Inflammatory macrophage treated with lipopolysaccharide for 1 hour (primary cell): Measurements from ENCODE around the gene ANKRD44.

Experiments
- DNase-seq, 2 donors: peaks; one replicate each; pipeline ENCODE4 v3.0.0-alpha.2; 2020 to 2022

ANKRD44 gene

DNA sequence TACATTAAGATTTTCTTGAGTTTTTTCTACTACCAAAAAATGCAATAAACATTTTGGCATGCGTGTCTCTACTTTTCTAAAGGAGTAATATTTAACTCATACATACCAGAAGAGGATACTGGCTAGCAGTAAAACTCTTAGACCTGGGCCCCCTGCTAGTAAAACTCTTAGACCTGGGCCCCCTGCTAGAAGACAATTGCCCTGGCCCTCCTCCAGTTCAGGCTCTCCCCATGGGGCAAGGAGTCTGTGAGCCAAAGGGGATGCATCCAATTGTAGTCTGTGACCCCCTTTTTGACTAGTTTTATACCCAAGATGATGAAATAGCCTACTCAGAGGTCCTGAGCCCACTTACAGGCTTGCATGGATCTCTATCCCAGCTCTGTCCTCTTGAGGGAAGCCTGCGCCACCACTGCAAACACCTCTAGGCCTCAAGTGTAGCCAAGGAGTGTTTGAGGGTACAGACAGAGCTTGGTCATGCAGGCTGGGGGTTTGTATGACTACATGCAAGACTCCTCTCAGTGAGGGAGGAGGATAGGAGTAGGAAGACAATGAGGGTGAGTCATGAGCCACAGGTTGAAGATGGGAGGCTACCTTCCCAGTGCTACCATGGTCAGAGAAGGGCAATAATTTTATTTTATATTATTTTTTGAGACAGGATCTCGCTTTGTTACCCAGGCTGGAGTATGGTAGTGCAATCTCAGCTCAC, 338.9 kb downstream of the ANKRD44 start:
- no peak for DNase-seq

DNA sequence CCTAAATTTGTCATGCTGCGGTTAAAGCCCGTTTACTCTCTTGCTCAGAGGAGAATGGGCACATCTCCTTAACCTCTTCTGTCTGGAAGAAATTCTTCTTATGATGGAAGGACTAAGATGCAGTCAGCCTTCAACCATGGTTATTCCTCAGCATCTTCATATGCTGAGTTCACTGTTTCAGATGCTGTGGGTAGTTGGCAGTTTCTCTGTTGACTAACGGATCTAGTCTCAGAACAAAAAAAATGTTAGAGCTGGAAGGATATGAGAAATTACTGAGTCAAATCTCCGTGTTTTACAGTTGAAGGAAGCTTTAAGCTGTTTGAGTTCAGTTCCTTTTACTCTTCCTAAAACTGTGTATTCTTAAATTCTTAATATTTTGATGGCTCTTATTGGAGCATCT, 340.5 kb downstream of the ANKRD44 start:
- no peak for DNase-seq

DNA sequence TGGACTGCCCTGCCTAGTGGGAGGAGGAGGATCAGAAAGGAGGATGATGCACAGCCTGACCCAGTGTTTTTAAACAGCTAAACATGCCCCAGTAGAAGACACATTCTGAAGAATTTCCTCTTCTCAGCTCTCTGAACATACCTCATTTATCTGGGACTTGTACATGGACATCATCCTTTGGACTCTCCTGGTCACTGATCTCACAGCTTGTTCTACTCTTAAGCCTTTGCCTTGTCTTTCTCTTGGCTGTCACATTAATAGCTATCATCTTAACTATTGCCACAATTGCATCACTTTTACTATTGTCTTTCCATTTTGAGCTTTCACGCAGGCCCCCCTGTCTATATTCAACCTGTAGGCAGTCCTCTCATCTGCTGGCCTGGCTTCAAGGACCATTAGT, 342.1 kb downstream of the ANKRD44 start:
- DNase-seq = no peak

DNA sequence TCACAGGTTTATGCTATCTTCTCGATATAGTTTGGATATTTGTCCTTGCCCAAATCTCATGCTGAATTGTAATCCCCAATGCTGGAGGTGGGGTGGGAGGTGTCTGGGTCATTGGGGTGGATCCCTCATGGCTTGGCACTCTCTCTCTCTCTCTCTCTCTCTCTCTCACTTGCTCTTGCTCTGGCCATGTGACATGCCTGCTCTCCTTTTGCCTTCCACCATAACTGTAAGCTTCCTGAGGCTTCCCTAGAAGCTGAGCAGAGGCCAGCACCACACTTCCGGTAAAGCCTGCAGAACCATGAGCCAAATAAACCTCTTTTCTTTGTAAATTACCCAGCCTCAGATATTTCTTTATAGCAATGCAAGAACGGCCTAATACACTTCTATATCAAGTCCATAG, 342.8 kb downstream of the ANKRD44 start:
- DNase-seq = no peak

DNA sequence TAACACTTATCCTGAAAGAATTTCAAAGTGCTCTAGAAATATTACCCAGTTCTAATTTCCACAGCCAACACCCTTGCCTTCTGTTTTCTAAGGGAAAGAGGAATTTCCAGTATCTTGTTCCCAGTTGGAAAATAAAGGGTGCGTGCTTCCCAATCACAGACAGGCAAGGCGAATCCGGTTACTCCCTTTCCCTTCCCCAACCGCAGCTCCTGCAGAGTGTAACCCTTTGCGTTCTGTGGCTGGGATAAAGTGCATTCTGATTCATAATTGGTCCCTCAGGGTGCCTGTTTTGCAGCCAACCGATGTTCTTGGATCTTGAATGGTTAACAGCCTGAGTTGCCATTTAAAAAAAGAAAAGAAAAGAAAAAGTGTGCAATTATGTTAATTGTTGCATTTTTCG, 343.5 kb downstream of the ANKRD44 start:
- no peak for DNase-seq

DNA sequence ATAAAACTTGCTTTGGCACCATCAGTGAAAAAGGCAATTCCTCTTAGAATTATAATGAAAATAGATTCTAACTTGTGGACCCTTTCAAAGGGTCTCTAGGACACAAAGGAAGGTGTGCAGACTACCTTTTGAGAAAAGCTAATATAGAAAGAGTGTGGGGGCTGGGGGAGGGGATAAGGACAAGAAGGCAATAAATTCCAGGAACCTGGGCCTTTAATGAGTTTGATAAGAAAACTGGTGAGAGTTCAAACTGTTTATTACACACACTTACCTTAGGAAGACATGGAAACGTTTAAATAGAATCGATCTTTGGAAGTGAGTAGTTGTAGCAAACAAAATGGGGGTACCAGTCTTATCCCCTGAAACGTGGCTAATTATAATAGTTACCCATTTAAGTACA, 344.5 kb downstream of the ANKRD44 start:
- DNase-seq = no peak

DNA sequence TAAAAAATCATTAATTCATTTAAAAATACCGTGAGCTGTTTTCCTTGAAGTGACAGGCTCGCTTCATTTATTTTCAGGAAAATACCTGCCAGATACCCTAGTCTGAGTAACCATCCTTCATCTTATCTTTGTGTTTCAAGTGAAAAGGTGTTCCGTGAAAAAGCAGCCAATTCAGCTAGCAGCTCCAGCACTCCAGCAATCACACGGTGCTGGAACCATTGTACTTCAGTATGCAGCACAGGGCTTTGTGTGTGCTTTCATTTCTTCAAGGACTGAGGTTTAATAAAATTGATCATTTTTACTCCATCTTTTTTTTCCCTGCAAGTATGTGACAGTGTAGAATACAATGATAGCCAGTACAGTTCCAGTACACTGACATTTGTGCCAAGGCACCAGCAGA, 344.9 kb downstream of the ANKRD44 start:
- DNase-seq = no peak

DNA sequence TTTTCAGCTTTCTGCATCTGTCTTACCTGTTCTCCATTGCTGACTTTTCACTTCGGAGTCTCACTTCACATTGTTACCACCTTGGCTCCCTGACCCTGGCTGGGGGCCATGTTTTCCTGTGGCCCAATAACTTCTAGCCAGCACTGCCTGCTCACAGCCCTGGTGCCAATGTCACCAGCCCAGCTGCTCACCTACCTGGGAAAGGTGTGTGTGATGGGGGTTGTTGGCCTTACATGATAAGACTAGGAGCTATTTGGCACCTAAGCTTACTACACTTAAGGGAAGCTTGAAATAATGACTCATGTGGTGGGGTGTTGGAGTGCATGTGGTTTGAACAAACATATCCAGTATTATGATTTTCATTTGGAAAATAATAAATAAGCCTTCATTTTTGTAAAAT, 346.6 kb downstream of the ANKRD44 start:
- no peak for DNase-seq

DNA sequence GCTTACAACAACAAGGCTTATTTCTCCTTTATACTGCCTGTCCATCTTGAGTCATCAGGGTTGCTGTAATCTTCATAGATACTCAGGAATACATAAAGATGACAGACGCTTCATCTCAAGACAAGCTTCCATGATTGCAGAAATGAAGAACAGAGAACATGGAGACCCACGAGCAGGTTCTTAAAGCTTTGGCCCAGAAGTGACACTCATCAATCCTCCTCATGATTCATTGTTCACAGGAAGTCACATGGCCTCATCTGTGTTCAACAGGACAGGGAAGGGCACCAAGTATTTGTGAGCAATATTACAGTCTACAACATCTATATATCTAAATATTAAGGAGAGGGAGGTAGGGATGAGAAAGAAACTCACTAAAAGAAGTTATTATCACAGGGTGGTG, 347.5 kb downstream of the ANKRD44 start:
- DNase-seq = peak; percentile 20 to 42

DNA sequence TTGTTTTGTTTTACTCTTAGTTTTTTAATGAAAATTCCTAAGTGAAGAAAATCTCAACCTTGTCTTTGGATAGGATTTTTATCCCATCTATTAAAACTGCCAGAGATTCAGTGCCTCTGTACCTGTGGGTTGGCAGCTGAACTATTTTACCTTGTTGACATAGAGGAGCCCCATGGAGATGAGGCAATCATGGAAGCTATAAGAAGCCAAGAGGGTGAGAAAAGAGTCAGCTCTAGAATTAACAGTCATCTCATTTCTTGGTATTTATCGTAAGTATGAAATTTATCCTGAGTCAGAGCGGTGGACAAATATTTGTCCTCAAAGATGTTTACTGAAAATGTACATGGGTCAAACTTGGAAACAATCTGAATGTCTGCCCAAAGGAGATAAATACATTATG, 348.3 kb downstream of the ANKRD44 start:
- no peak for DNase-seq

DNA sequence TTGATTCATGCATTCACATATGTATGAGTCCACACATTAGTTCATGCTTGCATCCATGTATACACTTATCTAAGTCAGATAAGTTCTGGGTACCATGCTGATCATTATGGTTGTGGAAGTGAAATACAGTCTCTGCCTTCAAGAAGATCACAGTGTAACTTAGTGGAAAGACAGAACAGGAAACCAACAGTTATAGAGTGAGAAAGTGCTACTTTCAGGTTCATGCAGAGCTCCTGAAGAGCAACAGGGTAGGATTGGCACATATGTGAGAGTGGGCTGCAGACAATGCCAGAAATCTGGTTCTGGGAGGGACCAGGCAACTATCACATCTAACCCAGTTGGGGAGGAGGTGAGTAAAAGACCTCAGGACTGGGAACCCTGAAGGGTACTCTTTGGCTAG, 348.7 kb downstream of the ANKRD44 start:
- DNase-seq = no peak

DNA sequence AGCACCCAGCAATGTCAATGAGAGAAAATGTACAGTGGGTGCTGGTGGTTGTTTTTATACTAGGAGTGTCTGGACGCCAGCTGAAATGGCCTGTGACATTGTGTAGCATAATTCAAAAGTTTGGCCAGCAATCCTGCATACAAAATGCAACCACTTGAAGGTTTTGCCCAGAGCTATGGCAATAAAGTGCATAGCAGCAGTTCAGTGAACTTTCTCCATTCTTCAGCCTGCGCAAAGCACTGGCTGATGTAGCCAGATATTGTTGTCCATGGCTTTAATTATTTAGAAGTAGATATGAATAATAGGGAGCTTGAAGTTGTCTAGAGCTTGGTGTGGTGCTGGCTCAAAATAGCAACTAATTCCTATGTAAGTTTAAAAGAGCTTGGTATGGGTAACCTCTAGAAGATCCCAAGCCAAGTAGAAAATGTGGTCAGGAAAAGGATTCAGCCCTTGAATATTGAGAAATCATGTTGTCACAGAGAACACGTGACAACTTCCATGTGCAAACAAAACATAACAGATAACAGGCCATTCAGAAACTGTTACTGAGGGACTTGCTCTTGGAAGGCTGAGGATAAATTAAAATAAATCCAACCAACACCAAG, 350.7 kb downstream of the ANKRD44 start:
- peak in 1 of 2 donors; percentile 18 for DNase-seq

DNA sequence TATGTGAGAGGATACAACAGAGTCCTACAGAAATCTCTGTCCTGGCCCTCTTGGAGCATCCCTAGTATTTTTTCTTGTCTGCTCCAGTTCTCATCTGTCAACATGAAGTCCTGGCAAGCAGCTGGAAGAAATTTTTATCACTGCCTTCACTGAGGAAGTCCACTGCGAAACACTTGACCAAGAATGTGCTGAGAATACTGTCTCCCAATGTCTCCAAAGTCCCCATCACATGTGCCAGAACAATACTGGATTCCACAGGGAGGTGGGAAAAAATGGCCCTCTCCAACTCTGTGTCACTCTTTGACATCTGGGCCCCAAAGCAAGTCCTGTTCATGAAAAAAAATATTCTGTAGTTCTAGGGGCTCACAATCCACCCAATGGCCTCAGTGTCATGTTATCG, 351.3 kb downstream of the ANKRD44 start:
- no peak for DNase-seq

DNA sequence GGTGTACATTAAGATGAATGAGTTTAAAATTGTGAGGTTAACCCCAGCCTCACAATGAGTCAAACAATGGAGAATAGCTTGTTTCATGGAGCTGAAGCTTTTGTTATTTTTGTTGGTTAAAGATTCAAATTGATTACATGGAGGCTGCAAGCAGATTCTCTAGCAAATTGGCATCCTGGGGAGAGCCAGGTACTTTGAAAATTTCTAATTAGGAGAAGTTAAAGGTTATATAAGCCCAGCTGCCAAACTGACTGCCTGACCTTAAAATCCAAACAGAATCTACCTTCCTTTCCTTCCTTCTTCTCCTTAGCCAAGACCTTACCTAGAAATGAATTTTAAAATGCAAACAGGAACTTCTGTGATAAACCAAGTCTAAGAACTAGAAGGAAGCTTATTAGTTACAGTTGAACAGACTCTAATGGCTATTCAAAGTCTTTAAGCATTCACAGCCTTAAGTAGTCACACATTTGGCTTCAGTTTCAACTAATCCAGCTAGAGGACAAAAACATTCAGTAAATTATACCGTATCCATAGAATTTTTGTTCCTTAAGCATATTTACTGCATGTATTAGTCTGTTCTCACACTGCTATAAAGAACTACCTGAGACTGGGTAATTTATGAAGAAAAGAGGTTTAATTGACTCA, 352.6 kb downstream of the ANKRD44 start:
- no peak for DNase-seq

DNA sequence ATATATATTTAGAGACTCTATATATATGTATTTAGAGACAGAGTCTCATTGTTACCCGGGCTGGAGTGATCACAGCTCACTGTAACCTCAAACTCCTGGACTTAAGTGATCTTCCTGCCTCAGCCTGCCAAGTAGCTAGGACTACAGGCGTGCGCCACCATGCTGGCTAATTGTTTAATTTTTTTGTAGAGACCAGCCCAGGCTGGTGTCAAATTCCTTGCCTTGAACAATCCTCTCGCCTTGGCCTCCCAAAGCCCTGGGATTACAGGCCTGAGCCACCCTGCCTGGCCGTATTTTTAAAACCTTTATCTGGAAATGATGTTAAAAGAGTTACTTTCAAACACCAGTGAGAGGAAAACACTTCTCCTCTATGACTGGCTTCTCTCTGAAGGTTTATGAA, 353.1 kb downstream of the ANKRD44 start:
- DNase-seq = no peak

DNA sequence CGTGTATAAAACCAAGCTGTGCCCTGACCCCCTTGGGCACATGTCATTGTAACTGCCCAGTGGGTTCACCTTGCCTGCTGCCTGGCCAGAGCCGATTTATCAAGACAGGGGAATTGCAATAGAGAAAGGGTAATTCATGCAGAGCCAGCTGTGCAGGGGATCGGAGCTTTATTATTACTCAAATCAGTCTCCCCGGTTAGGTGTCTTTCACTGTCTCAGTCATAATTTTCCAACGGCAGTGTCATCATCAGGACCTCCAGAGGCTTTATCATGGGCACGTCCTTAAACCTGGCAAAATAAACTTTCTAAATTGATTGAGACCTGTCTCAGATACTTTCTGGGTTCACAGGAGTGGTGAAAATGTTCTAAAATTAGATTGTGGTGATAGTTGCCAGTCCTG, 354.5 kb downstream of the ANKRD44 start:
- DNase-seq = no peak

DNA sequence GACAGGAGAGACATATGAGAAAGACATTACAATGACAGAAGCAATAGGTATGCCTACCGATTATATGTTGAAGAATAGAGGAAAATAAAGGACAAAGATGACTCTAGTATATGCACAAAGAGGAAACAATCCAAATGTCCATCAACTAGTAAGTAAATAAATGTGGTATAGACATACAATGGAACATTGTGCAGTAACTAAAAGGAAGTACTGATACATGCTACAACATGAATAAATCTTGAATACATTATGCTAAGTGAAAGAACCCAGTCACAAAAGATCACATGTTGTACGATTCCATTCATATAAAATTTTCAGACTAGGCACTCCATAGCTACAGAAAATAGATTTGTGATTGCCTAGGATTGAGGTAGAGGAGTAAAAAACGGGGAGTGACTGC, 355.5 kb downstream of the ANKRD44 start:
- DNase-seq = no peak

DNA sequence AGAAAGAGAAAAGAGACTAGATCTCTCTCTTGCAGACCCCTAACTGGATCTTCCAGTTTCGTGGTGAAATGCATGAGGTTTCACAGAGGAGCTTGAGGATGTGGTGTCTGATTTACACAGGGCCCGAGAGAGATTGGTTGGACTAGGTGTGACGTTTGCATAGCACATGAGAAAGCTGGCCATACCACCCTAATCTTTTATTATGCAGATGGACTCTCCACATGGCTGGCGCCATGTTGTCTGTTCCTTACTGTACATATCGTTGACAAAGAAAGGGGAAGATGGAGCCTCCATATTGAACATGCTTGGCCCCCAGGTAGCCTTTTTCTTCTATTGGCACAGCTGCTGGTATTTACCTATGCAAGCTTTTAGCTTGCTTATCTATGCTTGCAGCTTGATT, 356.6 kb downstream of the ANKRD44 start:
- DNase-seq = no peak

DNA sequence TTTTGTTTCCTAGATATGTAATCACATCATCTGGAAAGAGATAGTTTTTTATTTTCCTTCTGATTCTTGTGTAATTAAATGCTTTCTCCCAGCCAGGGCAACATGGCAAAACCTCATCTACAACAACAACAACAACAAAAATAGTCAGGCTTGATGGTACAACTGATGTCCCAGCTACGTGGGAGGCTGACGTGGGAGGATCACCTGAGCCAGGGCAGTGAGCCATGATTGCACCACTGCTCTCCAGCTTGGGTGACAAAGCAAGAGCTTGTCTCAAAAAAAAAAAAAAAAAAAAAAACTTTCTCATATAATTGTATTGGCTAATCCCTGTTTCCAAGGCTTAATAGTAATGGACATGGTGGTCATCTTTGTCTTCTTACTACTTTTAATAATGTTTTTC, 357.6 kb downstream of the ANKRD44 start:
- DNase-seq = peak in 1 of 2 donors; percentile 38

DNA sequence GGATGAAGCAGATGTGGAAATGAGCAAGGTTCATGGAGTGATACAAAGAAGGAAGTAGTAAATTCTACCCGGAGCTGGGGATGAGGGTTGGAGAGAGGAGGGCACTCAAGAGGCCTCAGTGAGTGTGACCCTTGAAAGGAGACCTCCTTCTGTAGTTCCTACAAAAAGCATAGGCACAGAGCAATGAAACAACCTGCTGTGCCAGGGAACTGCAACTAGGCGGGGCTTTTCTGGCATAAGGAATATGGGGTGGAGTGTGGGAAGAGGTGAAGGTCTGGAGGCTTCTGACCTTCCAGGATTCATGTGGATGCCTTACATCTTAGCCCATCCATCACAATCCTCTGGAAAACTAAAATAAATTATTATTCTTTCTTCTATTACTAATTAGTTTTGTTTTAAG, 358.6 kb downstream of the ANKRD44 start:
- no peak for DNase-seq

DNA sequence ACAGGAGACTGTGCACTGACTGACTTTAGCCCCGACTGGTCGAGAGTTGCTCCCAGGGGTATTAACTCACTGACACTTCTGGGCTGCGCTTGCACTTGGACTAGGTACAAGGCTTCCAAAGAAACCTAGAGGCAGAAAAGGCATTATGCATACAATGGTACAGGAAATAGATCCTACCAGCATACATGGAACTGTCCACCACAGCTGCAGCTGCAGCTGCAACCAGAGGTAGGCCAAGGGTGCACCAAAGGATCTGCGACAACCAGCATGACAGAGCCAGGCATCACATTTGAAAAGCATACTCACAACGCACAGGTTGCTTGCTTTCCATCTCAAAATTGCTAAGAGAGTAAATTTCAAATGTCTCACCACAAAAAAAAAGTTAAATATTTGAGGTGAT, 361.5 kb downstream of the ANKRD44 start:
- DNase-seq = no peak

DNA sequence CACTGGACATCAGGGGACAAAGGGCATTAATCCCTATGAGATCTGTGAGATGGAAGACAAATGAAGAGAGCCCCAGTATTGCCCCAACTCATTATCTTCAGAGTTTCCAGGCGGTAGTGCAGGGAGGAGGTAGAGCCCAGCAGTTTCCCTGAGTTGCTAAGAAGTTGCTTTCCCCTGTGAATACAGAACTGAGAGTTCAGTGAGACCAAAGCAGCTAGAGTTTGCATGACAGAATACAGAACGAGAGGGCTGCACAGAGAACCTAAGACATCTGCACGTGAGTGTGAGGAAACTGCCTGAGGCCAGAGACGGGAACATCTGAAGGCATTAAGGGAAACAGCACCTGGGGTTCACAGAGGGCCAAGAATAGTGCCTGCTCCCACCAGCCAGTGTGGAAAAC, 366.0 kb downstream of the ANKRD44 start:
- no peak for DNase-seq

DNA sequence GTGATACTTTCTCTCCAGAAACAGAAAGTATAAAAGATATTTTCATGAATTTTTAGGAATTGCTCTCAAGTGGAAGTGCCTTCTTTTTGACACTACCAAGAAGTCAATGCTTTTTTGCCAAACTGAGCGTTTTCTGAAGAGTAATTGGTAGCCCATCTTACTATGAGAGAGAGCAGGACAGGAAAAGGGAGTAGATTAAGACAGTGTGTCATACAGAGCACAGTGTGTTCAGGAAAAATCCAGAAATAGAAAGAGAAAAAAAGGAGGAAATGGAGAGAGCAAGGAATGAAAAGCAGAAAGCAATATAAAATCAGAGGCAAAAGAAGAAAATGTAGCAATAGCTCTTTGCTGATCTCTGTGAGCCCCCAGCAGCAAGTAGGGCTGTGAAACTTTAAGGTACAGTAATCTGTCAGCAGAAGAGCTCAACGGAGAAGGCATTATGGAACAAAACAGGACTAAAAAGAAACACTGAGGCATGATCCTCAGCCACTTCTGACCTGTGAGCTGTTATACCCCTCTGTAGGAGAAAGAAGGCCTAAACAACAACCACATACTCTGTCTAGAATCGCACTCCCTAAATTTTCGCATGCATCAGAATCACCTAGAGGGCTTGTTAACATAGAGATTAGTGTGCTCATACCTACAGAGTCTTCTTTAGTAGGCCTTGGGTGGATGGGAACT, 369.0 kb downstream of the ANKRD44 start:
- DNase-seq = no peak

DNA sequence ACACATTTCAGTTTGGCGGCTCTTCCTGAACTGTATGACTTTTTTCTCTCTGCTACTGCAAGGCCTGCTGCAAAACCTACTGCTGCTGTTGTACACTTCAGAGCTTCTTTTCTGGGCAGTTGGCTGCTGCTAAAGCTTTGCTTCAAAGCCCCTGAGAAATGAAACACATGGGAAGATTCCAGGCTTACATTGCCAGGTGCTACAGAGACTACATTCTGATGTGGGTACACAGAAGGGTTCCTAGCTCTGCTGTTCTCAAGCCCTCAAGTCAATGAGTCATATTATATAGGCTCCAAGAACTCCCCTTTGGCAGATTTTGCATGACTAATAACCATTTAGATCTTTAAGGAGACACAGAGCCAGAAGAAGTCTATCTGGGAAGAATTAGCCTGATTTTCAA, 371.2 kb downstream of the ANKRD44 start:
- DNase-seq = no peak
